HG03565 (cell line): ENCODE data around the gene TECTB.

Experiments used
- ATAC-seq: cut with Tn5 transposase; IDR thresholded peaks from one replicate; pipeline ENCODE4 v1.9.1; 2021; ENCODE audit warnings: mild to moderate bottlenecking, moderate library complexity; ENCODE audit not compliant: unreplicated experiment

TECTB gene

DNA sequence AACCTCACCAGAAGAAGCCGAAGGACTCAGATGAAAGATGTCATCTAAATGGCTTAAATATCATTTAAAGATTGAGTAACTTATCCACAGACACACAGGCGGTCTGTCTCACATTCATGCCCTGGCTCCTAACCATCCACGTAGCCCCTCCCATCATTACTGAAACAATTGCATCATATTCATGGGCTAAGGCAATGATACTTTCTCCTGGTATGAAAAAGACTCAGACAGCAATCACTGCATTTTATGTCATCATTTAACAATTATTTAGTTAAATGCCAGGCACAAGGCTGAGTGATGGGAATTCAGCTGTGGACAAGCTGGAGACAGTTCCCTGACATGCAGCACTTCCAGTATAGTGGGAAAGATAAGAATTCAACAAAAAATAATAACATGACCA, 11.2 kb upstream of the TECTB start:
- no peak for ATAC-seq

DNA sequence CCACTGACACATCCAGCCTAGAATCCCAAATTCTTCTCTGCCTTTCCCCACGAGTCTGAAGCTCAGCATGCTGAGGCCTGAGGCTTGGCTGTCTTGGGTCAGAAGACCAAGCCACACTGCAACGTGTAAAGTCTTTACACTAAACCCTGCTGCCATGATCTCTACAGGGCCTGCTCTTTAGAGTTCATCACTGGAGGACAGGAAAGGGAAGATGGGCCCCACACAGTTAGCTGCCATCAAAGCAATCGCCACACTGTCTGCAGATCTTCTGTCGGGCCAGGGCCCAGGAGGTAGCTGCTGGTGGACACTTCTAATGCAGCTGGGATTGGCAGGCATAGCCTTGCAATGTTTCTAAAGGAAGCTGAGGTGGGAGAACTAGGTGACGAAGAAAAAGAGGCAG, 8.4 kb upstream of the TECTB start:
- no peak for ATAC-seq

DNA sequence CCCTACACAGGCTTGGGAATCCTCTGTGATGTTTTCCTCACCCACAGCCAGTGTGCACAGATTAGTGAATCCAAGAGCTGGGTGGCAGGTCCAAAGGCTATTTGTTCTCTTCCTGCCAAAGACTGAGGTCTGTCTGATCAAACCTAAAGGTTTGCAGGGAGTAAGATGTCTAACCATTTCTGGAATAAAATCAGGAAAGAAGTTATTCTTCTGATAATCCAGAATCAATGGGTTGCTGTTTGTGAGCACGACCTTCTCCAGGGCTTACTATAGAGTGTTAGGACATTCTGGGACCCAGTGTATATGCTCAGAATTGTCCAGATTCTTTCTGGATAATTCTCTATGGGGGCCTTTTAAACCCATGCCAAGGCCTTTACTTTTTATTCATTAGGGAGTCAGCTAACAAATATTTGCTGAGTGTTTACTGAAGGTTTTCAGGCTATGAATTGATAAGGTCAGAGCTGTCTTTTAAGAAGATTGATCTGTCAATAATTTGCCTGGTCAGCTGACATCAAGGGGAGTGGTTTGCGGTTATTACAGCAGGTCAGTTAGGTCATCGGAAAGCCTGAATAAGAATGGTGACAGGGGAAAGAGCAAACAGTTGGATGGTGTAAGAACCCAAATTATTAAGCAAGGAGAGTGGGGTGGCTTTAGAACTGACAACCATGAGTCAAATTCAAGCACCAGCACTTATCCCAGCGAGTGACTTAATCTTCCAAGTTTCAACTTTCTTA, 7.5 kb upstream of the TECTB start:
- ATAC-seq, result no peak

DNA sequence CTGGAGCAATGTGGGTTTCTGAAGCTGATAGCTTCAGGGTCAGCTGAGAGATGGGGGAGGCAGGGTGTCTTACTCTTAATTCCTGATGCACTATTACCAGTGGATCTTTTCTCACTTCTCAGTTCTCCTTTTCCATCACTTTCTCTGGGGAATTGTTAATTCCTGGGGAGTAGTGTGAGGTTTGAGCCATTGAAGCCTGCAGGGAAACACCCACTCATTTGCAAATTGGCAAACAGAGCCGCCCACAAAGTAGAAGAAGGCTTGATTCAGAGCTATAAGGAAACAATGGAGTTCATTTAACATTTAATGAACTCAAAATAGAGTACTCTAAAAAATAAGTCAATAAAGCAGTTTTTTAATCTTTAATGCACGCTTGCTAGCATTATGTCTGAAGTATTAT, 4.3 kb upstream of the TECTB start:
- no peak for ATAC-seq

DNA sequence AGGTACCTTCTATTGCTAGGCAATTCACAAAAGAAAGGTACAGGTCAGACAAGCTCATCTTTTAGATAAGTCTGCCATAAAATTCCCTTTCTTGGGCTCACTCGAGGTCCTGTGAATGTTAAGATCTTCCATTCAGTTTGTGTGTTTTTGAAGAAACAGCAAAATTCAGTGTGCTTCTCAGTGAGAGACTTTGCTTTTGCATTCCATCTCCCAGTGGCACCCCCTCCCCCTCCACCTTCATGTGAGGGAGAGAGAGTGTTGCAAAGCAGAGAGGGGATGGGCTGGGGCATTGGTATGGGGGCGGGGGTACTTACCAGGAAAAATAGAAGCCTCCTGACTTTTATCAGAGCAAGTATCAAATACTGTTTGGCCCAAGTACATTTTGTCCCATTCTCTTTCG, 3.8 kb upstream of the TECTB start:
- ATAC-seq, result no peak

DNA sequence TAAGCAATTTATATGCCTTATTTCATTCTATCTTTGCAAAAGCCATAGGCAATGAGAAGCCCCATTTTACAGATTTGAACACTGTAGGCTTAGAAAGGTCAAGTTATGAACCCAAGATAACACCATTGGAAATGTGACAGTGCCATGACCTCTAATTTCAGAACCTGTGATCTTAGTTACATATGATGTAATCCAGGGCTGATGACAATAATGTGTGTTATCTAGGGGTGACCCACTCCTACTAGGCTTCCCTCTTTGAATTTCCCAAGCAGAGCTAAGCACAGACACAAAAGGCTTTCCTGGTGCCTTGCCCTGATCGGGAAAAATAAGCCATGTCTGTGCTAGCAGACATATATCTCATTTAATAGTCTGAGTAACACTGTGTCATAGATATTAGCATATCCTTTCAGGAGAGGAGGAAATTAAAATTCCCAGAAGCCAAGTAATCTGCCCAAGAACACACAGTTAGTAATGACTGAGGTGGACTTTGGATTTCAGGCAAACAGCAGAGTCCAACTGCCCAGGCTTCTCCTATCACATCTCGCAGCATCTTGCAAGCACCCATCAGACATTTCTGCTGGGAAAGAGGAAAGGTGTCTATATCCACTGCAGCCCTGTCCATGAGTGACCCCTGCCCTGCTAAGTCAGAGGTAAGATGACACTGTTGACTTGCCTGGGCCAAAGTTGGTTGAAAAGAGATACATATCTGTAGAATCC, 2.8 kb upstream of the TECTB start:
- no peak for ATAC-seq

DNA sequence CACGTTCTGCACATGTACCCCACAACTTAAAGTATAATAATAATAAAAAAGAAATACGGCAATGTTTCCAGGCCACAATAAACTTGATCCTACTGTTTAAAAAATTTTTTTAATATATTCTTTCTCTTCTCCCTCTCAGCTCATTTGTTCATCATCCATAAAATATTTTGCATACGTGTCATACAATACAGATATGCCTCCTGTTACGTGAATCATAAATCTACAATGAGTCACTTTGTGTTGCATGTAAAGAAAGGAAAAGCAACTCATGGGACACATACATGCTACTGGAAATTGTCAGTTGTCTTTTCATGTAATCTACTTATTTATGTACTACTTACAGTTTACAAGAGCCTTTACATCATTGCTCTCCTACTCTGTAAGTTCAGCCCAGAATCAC, 1.1 kb upstream of the TECTB start:
- no peak for ATAC-seq

DNA sequence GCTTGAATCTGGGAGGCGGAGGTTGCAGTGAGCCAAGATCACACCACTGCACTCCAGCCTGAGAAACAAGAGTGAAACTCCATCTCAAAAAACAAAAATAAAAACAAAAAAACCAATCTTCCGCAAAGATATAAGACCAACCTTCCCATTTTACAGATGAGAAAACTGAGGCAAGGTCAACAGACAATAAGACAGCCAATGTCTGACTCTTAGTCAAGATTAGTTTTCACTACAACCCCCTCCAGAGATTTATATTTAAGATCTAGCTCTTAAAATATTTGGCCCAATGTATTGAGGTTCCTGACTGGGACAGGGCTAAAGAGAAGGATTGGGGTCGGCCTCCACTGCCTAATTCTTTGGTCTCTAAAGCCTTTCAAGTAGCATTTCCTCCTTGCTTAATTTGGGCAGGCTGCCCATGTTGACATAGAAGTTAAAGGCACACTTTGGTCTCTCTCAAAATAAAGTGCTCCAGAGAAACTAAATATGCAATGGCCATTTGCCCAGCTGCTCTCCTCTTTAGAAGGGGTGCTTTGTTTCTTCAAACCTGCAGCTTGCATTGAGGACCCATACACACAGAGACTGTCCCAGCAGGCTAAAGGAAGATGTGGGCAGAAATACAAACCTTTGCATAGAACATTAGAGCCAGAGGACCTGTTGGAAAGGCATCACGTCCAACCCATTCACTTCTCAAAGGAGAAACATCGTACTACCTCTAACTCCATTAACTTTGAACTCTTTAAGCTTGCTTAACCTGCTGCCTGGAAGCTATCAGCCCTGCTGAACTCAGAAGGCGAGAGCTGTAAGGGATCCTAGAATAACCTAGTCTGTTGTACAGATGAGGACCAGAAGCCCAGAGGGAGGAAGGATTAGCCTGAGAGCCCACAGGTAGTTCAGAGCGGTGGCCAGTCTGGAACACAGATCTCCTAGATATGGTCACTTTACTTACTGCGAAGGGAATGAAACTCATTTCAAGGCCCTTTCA, 3.9 kb downstream of the TECTB start:
- ATAC-seq, result no peak

DNA sequence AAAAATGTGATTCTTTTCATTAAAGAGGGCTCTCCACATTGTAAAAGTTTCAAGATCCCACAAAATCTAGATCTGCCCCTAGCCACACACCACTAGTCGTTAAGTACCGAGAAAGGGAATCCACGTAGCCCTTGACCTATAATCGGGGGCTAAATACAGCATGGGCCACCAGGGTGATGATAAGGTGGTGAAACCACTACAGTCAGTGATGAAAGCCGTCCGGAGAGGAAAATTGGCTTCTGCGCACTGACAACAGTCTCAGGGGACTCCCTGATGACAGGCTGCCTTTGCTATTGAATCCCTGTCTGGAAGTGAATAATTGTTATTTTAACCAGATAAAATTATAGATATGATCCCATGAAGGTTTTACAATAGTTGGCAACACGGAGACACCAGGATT, 4.6 kb downstream of the TECTB start:
- no peak for ATAC-seq

DNA sequence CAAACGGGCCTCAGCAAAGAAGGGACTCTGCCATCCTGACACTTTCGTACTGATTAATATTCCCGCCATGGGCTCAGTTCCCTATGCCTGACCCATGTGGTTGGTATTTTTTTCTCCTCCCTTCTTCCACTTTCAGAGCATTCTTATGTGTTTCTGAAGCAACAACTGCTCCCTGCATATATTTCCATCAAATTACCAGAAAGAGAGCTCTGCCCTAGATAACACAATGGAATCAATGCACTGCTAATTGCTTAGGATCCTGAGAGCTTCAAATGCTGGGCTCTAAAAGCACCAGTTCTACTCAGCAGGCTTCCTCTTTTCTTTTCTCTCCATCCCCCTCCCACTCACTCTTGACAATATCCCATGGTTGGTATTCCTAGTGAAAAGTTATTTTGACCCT, 5.3 kb downstream of the TECTB start:
- no peak for ATAC-seq

DNA sequence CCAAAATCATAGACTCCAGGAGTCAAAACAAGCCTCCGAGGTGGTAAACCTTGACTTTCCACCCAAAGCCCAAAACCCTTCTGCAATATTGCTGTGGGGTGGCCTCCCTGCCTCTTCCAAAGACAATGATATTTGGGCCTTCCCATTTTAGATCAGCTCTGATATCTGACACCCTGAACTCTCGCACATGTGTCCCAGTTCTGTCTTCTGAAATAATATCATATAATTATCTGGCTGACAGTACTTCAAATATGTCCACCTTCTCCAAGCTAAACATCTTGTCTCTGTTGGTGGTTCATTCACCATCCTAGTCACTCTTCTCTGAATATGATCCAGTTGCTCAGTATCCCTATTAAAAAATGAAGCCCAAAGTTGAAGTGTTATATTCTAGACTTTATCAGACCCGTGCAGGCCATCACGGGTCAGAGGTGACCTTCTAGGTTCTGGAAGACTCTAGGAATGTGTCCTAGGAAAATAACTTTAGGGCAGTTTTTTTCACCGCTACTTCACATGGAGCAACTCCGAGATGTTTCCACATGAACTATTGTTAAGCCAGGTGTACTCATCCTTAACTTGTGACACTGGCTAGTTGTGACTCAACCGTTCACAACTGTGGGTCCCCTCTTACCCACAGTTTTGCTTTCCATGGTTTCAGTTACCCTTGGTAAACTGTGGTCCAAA, 6.3 kb downstream of the TECTB start:
- ATAC-seq, result no peak

DNA sequence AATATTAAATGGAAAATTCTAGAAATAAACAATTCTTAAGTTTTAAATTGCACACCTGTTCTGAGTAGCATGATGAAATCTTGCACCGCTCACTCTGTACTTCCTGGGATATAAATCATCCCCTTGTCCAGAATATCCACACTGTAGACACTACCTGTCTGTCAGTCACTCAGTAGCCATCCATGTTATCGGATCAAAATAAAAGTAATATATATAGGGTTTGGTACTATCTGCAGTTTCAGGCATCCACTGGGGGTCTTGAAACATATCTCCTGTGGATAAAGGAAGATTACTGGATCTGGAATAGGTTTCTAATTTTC, 6.8 kb downstream of the TECTB start:
- no peak for ATAC-seq

DNA sequence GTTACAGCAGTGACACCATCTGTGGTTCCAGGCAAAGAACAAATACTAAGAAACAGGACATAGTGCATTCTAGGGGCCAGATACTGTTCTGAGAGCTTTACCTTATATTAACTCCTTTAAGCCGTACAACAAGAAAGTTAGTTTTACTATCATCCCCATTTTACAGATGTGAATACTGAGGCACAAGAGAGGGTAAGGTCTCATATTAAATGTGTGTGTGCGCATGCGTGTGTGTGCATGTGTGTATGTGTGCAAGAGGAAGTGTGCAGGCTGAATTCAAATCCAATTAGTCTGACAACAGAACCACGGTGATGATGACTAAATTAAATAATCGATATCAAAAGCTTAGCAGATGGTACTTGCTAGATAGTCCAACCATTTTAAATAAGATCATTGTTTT, 11.0 kb downstream of the TECTB start:
- no peak for ATAC-seq

DNA sequence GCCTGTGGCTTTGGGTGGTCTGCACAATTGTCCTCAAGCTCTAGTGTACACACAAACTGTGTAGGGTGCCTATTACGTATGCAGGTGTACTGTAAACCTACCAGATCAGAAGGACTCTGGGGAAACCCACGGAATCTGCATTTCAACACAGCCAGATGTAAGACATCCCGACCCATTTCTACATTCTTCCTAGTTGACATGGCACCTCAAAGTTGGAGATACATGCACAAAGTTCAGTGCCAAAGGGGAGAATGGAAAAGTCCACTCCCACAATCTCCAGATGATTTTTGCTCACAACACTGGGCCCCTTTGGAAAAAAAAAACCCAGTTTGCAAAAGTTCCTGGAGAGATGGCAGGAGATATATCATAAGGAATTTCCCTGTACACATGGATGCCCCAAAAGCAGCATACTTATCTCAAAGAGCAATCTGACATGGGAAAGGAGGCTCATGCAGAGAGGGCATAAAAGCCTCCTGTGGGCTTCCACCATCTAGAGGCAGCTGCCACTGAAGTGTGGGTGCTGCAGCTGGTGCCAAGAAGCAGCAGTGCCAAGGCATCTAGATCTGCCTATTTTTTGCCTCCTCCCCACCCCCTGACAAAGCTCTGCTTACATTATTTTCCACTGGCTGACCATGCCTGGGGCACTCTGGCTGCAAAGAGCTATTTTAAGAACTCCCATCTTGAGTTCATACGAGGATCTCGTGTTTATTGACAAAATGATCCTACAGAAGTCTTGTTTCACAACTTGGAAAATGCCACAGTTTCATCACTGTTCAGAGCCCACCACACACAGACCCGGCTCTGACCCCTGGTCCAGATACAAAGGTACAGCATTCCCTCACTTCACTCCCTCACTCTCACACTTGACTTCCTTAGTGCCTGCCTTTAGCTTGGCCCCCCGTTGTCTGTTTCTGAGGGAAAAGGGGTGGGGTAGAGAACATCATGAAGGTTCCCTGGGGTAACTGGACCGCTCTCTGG, 12.9 kb downstream of the TECTB start:
- ATAC-seq, result no peak

DNA sequence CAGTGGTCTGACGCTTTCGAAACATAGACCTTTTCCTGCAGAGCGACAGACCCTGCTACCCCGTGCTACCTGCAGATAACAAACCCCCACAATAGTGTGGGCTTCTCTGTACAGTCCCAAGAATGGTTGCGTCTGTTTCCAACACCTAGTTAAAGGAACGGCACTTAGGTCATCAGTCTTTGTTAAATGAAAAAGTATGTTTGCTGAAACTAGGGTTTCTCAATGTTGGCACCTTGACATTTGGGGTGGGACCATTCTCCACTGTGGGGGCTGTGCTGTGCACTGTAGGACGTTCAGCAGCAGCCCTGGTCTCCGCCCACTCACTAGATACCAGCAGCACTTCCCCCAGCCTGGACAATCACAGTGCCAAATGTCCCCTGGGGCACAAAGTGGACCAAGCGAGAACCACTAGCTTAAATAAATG, 13.7 kb downstream of the TECTB start:
- no peak for ATAC-seq

DNA sequence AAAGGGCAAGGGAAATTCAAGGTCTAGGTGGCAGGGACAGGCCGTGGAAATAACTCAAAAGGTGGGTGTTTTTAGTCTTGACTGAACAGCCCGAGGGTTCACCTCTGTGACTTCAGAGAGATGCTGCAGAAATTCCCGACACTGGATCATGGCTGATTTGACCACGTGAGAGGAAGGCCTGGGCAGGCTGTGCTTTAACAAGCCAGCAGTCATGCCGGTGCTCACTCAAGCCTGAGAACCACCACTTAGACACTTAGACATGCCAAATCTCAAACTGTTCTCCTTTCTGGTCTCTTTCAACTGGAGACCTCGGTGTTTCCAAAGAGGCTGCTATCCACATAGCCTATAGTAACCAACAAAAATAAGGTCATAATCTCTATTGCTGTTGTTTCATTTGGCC, 15.4 kb downstream of the TECTB start:
- ATAC-seq, result no peak

DNA sequence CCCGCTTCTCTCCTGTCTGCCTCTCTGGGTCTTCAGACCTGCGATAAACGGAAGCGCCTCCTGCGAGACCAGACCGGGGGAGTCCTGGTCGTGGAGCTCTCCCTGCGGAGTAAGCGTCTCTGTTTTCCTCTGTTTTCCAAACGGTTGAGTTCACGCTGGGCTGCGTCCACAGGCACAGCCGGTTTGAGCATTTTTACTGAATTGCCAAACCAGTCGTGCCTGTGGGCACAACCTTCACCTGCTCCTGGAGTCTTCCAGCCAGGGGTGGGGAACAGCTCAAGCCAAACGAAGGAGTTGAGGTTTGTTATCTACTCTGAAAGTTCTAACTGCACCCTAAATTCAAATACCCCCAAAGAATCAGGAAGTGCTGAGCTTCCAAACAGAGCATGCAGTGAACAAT, 16.3 kb downstream of the TECTB start:
- no peak for ATAC-seq

DNA sequence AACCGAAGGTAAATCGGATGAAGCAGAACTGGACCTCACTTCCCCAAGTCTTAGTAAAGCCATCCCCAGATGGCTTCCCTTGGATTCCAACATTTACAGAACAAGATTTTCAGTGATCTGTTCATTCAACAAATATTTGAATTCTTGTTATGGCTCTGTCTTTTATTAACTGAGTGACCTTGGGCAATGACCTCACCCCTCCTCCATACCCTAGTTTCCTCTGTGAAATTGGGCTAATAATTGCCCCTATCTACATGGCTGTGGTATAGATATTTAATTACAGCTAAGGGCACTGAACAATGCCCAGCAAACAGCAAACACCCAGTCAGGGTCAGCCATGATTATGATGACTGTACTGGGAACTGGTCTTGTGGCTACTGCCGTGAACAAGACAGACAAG, 19.1 kb downstream of the TECTB start:
- ATAC-seq, result no peak

DNA sequence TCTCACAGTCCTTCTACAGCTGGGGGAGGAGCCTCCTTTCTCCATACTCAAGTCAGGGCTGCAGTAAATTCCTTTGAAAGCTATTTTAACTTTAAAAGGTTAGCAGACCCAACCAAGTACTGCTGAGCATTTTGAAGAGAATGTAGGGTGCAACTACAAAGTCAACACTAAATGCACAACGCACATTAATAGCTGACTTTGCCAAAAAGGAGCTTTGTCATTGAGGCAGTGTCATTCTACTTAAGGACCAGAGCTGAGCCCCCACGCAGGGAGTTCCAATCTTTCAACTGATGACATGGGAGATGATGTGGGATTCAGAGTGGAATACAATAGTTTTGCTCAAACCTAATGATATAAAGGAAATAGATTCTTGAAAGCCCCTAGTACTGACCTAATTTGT, 20.3 kb downstream of the TECTB start:
- ATAC-seq, result no peak

DNA sequence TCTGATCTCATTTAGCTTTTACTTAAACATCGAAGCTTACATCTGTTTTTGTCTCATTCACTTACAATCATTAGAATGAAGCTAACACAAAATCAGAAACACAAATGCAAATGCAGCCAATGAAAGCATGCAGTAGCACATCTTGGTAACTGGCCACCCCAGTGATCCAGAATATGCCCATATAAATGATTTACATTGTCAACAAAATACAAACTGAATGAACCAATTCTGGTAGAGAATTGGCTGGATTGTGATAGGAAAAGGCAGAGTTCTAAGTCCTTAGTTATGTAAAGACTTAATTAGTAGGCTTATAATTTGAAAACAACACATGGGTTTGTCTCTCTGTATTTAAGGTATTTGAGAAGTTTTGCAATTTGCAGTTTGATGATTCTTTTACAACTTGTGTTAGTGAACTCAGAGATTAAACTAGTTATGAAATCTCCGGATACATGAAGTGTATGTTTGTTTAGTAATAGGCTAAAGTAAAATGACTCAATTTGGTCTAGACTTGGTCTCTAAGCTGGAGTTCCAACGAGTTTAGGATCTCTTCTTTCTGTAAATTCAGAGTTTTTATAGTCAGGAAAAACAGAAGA, 21.2 kb downstream of the TECTB start:
- ATAC-seq, result no peak
